Renal pelvis (tissue), 4 donors: Measurements from ENCODE around the gene HP1BP3. TPM values are rescaled to one million over a fixed set of nuclear protein-coding genes. Genes with fewer than 3 reads are reported as not detected.

Experiments used
- DNase-seq: peaks from one replicate; pipeline ENCODE4 v3.0.0-alpha.2; 2013
- polyA plus RNA-seq, 3 donors: library from polyadenylated mRNA; unstranded; fragments of 120-200 nt; gene quantifications; one replicate each; pipeline ENCODE4 v1.2.1, GENCODE V29; 2013; ENCODE audit not compliant: insufficient read length in 3 of 3

Gene HP1BP3
- polyA plus RNA-seq, 3 donors = 236 to 390 (median 374) TPM

DNA sequence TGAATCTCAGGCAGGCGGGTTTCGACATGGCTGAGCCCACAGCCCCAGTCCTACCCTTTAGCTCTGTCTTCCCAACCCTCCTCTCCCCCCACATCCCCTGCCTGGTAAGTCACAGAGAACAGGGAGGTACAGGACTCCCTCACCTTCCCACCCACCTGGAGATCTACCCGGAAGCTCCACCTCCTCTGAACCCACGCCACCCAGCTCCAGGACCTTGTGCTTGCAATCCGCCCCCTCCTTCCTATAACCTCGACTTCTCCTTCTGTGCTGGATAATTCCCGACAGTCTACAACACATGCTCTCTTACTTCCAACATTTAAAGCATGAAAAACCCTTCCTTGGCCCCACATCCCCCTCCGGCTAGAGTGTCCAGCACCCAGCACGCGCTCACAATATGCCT lies 91.6 kb downstream of the HP1BP3 start:
- no peak for DNase-seq

DNA sequence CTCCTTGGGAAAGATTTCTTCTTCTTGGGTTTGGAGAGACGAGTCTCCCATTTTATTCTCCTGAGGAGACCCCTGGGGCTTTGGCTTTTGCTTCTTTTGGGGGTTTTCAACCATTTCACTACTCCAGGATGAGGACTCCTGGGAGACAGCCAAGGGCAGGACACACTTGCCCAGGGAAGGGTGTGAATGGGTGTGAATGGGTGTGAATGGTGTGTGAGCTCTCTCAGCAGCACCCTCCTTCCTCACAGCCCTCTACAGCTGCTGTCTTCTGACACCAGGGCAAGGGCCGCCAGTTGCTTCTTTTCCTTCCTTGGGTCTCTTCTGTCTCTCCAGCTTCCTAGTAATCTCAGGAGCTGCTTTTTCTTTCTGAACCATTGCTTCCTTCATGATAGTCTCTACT lies 93.5 kb downstream of the HP1BP3 start:
- no peak for DNase-seq

Other genes starting within 250 kb of the HP1BP3 start
- gene FAM43B, start 234.7 kb downstream of the HP1BP3 start, polyA plus RNA-seq = 1 to 10 TPM; 1.0 to 2.2 (median 1.6) TPM
- 1 to 10 TPM; 4.6 to 6.3 (median 6.2) TPM for gene CDA, start 198.2 kb downstream of the HP1BP3 start, polyA plus RNA-seq
- 10 to 100 TPM; 64.1 to 82.8 (median 74.6) TPM for gene PINK1, start 153.8 kb downstream of the HP1BP3 start, polyA plus RNA-seq
- 100 to 1,000 TPM; 199 to 225 (median 224) TPM for gene DDOST, start 125.9 kb downstream of the HP1BP3 start, polyA plus RNA-seq
- gene KIF17, start 69.3 kb downstream of the HP1BP3 start, polyA plus RNA-seq = 1 to 10 TPM; 3.9 to 4.3 (median 4.0) TPM
- gene SH2D5, start 54.6 kb downstream of the HP1BP3 start, polyA plus RNA-seq = 1 to 10 TPM; 1.0 to 1.7 (median 1.4) TPM